Mucosa of rectum (tissue), 2 donors: ENCODE data around the gene TMEM185B.
"Not testable (repeated sequence)": the region's sequence is repeated elsewhere in the genome, so short reads cannot be mapped to it uniquely, and the experiment has no call there.

ENCODE experiments used
- H3K27ac ChIP-seq, 2 donors: one replicate each; pipeline ENCODE4 v1.7.0; 2013; ENCODE audit warnings: inconsistent platforms in 2 of 2, low read depth in 2 of 2, low read length in 2 of 2
- H3K27me3 ChIP-seq, 2 donors: one replicate each; pipeline ENCODE4 v1.7.0; 2013; ENCODE audit warnings: low read length in 2 of 2; ENCODE audit not compliant: control insufficient read depth in 2 of 2, insufficient read depth in 2 of 2
- H3K36me3 ChIP-seq, 2 donors: one replicate each; pipeline ENCODE4 v1.7.0; 2013; ENCODE audit warnings: low read length in 2 of 2; ENCODE audit not compliant: control insufficient read depth in 2 of 2, insufficient read depth in 2 of 2
- H3K4me1 ChIP-seq, 2 donors: one replicate each; pipeline ENCODE4 v1.7.0; 2013; ENCODE audit warnings: low read length in 2 of 2, mild to moderate bottlenecking in 1 of 2; ENCODE audit not compliant: control insufficient read depth in 2 of 2, insufficient read depth in 2 of 2
- H3K4me3 ChIP-seq, 2 donors: one replicate each; pipeline ENCODE4 v1.7.0; 2013; ENCODE audit warnings: low read length in 2 of 2
- H3K9ac ChIP-seq, 2 donors: one replicate each; pipeline ENCODE4 v1.7.0; 2013; ENCODE audit warnings: low read length in 2 of 2, low read depth in 1 of 2, mild to moderate bottlenecking in 1 of 2
- H3K9me3 ChIP-seq, 2 donors: one replicate each; pipeline ENCODE4 v1.7.0; 2013; ENCODE audit warnings: low read length in 2 of 2; ENCODE audit not compliant: control insufficient read depth in 2 of 2
- donor health status: healthy.
- donor health status: Normal muscosa, but diverticular disease.

TMEM185B gene

GRCh38 chr2:120208381-120209353, 14.5 kb downstream of the TMEM185B start:
- Histone ChIP-seq H3K36me3 (no peaks in the 10 kb centered on the region), H3K27ac (no peak overlapping the region), H3K4me3 (no peak overlapping the region), H3K27me3 (no peaks in the 10 kb centered on the region), H3K4me1 (peaks cover 0 to 6% of the 10 kb centered on the region in 2 donors), H3K9me3 (no peaks in the 10 kb centered on the region), H3K9ac (no peak overlapping the region)

GRCh38 chr2:120206022-120206581, 17.1 kb downstream of the TMEM185B start:
- H3K9me3 ChIP-seq = no peaks in the 10 kb centered on the region
- H3K4me3 ChIP-seq = no peak overlapping the region
- H3K4me1 ChIP-seq = peaks cover 0 to 7% of the 10 kb centered on the region in 2 donors
- H3K36me3 ChIP-seq = no peaks in the 10 kb centered on the region
- no peaks in the 10 kb centered on the region for H3K27me3 ChIP-seq
- peak overlapping the region; percentile 31 to 32 for H3K27ac ChIP-seq
- no peak overlapping the region for H3K9ac ChIP-seq

- H3K9ac ChIP-seq = no peak overlapping the region
- no peaks in the 10 kb centered on the region for H3K27me3 ChIP-seq
- H3K36me3 ChIP-seq = no peaks in the 10 kb centered on the region
- no peaks in the 10 kb centered on the region for H3K9me3 ChIP-seq
- no peak overlapping the region for H3K4me3 ChIP-seq
- H3K4me1 ChIP-seq = peaks cover 0 to 7% of the 10 kb centered on the region in 2 donors
- peak overlapping the region; percentile 31 to 32 for H3K27ac ChIP-seq
These were observed 18.1 kb downstream of the TMEM185B start for GRCh38 chr2:120204945-120205670.

GRCh38 chr2:120204417-120204816, 18.8 kb downstream of the TMEM185B start:
- no peaks in the 10 kb centered on the region for H3K27me3 ChIP-seq
- peaks cover 0 to 7% of the 10 kb centered on the region in 2 donors for H3K4me1 ChIP-seq
- no peak overlapping the region for H3K27ac ChIP-seq
- H3K9me3 ChIP-seq = no peaks in the 10 kb centered on the region
- no peaks in the 10 kb centered on the region for H3K36me3 ChIP-seq
- H3K9ac ChIP-seq = no peak overlapping the region
- H3K4me3 ChIP-seq = no peak overlapping the region

GRCh38 chr2:120204022-120204405, 19.2 kb downstream of the TMEM185B start:
- Histone ChIP-seq H3K4me1 (peaks cover 0 to 7% of the 10 kb centered on the region in 2 donors), H3K27ac (no peak overlapping the region), H3K27me3 (no peaks in the 10 kb centered on the region), H3K4me3 (no peak overlapping the region), H3K9ac (no peak overlapping the region), H3K9me3 (no peaks in the 10 kb centered on the region), H3K36me3 (no peaks in the 10 kb centered on the region)

- Histone ChIP-seq H3K27me3 (no peaks in the 10 kb centered on the region), H3K4me3 (no peak overlapping the region), H3K9me3 (no peaks in the 10 kb centered on the region), H3K9ac (no peak overlapping the region), H3K4me1 (peaks cover 0 to 7% of the 10 kb centered on the region in 2 donors), H3K36me3 (no peaks in the 10 kb centered on the region), H3K27ac (no peak overlapping the region)
These were observed 19.8 kb downstream of the TMEM185B start for GRCh38 chr2:120203251-120204021.

- H3K9ac ChIP-seq, H3K9me3 ChIP-seq, H3K4me3 ChIP-seq, H3K27me3 ChIP-seq, H3K36me3 ChIP-seq, H3K4me1 ChIP-seq, H3K27ac ChIP-seq: not testable (repeated sequence)
These were observed 23.3 kb downstream of the TMEM185B start for GRCh38 chr2:120199817-120200459.

- Histone ChIP-seq H3K4me1 (no peaks in the 10 kb centered on the region), H3K36me3 (no peaks in the 10 kb centered on the region), H3K27ac (no peak overlapping the region), H3K4me3 (no peak overlapping the region), H3K9ac (no peak overlapping the region), H3K27me3 (no peaks in the 10 kb centered on the region), H3K9me3 (peaks cover 1 to 6% of the 10 kb centered on the region in 2 donors)
These were observed 27.6 kb downstream of the TMEM185B start for GRCh38 chr2:120195553-120195952.

GRCh38 chr2:120192280-120192679, 30.9 kb downstream of the TMEM185B start:
- Histone ChIP-seq H3K9me3 (peaks cover 1 to 6% of the 10 kb centered on the region in 2 donors), H3K27ac (no peak overlapping the region), H3K4me1 (no peaks in the 10 kb centered on the region), H3K4me3 (no peak overlapping the region), H3K9ac (no peak overlapping the region), H3K36me3 (no peaks in the 10 kb centered on the region), H3K27me3 (no peaks in the 10 kb centered on the region)
